Ramos (cell line): Measurements from ENCODE around the gene VIM.
"Not testable (repeated sequence)": the region's sequence is repeated elsewhere in the genome, so short reads cannot be mapped to it uniquely, and the experiment has no call there.

Source experiments
- in situ Hi-C: fragments of 300-500 bp; cut with MboI; formaldehyde crosslinking; loops from one replicate; pipeline ENCODE4 v1.14.3; 2022; ENCODE audit warnings: low sequenced_read_pairs; ENCODE audit not compliant: unreplicated experiment

Gene VIM

DNA sequence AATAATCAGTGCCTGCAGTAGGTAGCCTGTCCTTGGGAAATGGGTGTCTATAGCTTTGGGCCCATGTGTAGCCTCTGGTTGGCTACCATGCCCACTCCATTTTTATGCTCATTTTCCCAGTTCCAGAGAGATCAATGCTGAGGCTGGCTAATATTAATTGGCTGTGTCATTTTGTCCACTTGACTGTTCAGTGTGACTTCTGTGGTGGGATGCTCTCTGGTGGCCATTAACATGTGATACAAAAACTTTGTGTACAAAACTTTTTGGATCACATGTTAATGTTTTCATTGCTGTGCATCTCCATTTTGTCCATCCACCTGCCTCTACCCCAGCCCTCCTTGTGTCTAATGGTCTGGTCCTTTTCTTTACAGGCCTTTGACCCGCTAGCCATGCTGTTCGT, 22.7 kb downstream of the VIM start:
- in situ Hi-C loops, result no loop called here

DNA sequence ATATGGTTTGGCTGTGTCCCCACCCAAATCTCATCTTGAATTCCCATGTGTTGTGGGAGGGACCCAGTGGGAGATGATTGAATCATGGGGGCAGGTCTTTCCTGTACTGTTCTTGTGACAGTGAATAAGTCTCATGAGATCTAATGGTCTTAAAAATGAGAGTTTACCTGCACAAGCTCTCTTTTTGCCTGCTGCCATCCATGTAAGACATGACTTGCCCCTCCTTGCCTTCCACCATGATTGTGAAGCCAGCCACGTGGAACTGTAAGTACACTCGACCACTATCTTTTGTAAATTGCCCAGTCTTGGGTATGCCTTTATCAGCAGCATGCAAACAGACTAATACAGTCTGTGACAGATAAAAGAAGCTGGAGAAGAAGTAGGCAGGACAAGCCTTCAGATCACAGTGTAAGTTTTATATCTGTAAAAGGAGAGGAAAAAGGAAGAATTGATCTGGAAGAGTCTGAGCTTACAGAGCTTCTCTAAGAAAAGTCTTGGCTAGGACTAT, 26.6 kb downstream of the VIM start:
- in situ Hi-C loops, result loop anchor here (5.0 kb wide), 1 partner anchor 422 kb away; no protein-coding TSS in a partner anchor

DNA sequence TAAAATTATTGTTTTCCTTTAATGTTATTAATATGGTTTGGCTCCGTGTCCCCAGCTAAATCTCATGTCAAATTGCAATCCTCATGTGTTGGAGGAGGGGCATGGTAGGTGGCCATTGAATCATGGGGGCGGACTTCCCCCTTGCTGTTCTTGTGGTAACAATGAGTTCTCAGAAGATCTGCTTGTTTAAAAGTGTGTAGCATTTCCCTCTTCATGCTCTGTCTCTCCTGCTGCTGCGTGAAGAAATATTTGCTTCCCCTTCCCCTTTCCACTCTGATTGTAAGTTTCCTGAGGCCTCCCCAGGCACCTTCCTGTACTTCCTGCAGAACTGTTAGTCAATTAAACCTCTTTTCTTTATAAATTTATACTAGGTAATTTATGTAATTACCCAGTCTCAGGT, 27.5 kb downstream of the VIM start:
- in situ Hi-C loops, result loop anchor here (5.0 kb wide), 1 partner anchor 423 kb away; no protein-coding TSS in a partner anchor

DNA sequence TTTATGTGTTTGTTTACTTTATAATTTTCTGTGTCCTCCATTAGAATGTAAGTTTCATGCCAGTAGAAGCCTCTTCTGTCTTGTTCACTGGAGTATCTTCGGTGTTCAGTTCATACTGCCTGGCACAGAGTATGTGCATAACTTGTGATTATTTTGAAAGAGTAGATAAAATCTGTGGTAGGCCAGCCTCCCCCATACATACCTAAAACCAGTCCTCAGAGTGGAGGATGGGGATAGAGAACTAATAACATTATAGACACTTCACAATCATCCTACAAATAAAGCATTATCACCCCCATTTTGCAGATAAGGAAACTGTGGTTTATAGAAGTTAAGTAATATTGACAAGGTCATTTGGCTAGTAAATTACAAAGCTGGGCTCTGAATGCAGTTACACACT, 28.0 kb downstream of the VIM start:
- in situ Hi-C loops, result loop anchor here (5.0 kb wide), 1 partner anchor 424 kb away; no protein-coding TSS in a partner anchor

DNA sequence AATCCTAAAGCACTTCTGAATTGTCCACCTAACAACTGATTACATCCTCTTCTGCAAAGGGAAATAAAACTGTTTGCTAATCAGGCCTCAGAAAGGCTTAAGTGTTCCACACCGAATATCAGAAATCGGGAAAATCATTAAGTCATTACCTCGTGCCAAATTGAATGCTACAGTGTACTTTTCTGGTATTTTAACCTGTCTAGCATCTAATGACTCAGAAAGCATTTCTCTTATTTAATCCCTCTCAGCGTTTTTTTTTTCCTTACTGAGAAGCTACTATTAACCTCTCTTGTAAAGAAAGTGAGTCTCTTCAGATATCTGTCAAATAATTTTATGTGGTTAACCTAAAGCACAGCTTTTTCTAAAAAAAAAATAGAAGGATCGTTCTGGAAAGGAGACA, 28.6 kb downstream of the VIM start:
- in situ Hi-C loops, result loop anchor here (5.0 kb wide), 1 partner anchor 424 kb away; no protein-coding TSS in a partner anchor

DNA sequence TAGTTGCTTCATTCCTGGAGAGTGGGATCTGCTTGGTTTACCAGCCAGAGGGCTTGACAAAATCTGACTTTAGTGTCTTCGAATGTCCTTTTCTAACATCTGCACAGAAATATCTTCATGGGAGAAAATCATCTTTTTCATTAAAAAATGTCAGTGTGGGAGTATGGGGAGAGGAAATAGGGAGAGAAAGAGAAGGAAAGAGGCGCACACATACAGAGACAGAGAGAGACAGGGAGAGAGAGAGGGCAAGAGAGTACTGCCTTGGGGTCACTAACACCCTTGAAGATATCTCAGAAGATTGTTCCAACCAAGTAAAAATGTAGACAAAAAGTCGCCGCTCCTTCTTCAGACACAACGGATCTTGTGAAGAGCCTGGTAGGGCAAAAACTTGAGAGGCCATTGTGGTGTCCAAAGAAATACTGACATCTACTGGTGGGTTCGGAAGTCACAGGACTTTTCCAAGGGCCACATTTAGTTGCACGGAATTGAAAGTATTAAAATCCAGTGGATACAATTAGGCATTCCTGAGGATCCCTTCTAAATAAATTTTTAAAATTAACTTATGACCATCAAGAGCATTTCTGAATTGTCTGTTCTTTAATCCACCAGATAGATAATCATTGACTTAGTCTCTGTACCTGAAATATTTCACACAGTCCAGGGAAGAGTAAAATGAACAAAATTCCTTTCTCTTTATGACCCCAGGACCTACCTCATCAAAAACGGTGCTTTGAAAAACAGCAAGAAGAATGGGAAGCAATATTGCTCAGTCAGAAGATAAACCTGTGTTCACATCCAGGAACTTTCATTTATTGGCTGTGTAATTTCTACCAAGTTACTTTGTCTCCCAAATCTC, 29.7 kb downstream of the VIM start:
- in situ Hi-C loops, result loop anchor here (5.0 kb wide), 1 partner anchor 425 kb away; no protein-coding TSS in a partner anchor

DNA sequence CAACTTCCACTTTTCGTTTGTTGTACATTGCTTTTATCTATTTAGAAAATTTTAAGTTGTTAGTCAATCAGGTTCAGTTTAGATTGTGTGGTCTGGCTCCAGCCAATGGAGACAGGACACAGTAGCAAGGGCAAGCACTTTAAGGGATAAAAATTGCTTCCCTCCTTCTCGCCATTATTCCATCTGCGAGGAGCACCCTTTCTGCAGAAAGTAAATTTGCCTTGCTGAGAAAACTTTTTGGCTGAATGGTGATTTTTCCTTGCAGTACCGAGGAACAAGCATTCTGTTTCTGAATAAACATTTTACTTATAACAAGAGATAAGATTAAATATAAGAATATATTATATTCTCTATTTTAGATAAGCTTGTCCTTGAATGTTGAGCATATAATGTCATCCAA, 34.5 kb downstream of the VIM start:
- in situ Hi-C loops, result no loop called here

DNA sequence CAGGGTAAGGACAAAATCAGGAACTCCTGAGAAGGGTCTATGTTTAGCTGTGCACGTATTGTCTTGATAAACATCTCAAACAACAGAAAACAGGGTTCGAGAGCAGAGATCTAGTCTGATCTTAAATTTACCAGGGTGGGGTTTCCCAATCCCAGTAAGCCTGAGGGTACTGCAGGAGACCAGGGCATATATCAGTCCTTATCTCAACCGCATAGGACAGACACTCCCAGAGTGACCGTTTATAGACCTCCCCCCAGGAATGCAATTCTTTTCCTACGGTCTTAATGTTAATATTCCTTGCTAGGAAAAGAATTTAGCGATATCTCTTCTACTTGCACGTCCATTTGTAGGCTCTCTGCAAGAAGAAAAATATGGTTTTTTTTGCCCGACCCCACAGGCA, 35.5 kb downstream of the VIM start:
- in situ Hi-C loops, result no loop called here

DNA sequence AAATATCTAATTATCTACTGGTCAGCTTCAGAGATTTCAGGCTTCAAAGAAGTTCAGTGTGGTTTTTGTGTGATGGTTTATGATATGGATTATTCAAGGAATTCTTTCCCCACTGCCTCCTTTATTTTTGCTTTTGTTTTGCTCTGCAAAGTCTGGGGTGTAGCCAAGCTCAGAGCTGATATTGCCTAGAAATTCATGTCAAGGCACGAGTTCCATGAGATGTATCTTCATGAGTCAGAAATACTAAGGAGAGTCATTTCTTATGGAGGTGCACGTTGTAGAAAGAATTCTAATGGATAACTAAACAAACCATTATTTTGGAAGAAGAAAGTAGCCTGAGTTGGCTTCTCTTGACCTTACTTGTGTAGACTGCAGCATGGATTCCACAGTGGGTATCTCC, 37.4 kb downstream of the VIM start:
- in situ Hi-C loops, result no loop called here

DNA sequence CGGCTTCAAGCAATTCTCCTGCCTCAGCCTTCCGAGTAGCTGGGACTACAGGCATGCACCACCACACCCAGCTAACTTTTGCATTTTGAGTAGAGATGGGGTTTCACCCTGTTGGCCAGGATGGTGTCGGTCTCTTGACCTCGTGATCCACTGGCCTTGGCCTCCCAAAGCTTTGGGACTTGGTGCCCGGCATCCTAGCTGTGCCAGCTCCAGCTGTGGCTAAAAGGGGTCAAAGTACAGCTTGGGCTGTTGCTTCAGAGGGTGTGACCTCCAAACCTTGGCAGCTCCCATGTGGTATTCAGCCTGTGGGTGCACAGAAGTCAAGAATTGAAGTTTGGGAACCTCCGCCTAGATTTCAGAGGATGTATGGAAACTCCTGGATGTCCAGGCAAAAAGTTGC, 38.5 kb downstream of the VIM start:
- in situ Hi-C loops, result not testable (repeated sequence)

DNA sequence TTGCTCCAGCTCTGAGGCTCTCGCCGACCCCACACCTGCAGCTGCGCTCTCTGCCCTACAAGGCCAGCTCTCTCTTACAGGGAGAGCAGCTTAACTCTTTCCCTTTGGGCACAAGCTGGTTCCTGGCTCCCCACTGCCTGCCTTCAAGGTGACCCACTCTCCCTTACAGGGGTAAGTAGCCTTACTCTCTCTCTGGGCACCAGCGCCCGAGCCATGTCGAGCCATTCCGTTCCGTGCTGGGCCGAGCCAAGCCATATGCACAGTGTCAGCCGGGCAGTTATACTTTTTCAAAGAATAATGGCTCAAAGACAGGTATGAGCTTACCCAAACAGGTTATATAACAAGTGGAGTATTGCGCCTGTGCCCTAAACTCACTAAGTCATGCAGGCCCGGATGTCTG, 44.6 kb downstream of the VIM start:
- in situ Hi-C loops, result no loop called here

DNA sequence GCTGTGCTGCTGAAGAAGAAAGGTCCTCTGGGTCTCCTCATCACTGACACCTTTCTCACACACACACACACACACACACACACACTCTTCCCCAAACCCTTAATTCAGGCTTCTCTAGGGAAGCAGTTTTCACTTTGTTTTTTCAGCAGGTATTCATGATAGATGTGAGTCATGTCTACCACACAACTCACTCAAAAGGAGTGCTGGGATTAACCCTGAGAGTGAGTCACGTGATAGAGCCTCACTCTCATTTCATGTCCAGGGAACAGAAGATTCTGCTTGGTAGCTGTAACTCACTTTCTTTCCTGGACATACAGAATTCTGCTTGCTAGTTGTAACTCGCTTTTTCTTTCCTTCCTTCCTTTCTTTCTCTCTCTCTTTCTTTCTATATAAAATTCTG, 45.4 kb downstream of the VIM start:
- in situ Hi-C loops, result no loop called here

DNA sequence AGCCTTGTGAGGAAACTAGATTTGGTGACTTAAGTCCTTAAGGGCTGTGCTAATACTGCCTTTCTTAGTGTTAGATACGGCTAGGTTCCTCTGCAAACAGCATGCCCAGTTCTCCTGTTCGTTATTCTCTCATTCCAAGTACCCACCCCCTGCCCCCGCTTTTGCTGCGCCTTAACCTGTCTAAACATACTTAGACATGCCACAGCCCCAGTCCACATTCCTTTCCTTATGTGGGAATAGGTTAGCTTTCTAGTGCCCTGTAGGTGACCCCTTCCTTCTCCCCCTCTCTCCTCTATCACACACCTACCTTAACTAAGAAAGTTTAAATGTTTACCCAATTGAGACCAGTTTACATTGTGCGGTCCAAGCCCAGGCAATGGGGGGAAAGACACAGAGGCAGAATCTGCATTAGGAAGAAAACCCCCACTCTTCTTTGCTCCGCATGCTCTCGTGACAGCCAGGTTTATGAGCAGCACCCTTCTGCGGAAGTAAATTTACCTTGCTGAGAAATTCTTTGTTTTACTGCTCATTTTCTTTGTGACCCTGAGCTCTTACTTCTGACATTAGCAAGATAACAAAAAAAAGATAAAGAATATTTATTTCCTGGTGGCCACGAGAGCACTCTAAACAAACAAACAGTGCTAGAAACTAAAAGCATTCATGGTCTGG, 48.8 kb downstream of the VIM start:
- in situ Hi-C loops, result no loop called here

DNA sequence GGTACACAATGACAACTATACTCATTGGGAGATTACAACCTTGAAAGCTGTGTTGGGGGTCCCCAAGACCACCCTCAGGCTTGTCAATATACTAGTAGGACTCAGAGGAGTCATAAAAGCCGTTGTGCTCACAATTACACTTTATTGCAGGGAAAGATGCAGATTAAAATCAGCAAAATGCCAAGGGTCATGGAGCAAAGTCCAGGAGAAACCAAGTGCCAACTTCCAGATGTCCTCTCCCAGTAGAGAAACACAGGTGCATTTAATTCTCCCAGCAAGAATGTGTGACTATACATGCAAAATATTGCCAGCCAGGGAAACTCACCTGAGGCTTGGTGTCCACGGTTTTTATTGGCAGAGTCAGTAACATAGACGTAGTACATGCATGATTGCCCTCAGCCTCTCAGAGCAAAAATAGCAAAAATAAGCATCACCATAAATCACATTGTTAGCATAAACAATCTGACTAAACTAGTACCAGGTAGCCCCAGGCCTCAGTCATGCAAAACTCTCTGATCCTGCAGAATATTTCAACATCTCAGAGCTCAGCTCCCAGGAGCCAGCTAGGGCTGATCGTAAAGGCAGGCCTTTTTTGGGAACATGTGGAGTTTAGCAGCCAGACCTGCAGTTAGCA, 50.7 kb downstream of the VIM start:
- in situ Hi-C loops, result no loop called here

DNA sequence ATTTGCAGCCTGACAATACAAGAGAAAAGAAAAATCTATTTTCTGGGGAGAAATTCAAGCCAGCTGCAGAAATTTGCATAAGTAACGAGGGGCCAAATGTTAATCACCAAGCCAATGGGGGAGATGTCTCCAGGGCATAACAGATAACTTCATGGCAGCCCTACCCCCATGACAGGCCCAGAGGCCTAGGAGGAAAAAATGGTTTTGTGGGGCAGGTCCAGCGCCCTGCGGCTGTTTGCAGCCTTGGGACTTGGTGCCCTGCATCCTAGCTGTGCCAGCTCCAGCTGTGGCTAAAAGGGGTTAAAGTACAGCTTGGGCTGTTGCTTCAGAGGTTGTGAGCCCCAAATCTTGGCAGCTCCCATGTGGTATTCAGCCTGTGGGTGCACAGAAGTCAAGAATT, 54.3 kb downstream of the VIM start:
- in situ Hi-C loops, result no loop called here

DNA sequence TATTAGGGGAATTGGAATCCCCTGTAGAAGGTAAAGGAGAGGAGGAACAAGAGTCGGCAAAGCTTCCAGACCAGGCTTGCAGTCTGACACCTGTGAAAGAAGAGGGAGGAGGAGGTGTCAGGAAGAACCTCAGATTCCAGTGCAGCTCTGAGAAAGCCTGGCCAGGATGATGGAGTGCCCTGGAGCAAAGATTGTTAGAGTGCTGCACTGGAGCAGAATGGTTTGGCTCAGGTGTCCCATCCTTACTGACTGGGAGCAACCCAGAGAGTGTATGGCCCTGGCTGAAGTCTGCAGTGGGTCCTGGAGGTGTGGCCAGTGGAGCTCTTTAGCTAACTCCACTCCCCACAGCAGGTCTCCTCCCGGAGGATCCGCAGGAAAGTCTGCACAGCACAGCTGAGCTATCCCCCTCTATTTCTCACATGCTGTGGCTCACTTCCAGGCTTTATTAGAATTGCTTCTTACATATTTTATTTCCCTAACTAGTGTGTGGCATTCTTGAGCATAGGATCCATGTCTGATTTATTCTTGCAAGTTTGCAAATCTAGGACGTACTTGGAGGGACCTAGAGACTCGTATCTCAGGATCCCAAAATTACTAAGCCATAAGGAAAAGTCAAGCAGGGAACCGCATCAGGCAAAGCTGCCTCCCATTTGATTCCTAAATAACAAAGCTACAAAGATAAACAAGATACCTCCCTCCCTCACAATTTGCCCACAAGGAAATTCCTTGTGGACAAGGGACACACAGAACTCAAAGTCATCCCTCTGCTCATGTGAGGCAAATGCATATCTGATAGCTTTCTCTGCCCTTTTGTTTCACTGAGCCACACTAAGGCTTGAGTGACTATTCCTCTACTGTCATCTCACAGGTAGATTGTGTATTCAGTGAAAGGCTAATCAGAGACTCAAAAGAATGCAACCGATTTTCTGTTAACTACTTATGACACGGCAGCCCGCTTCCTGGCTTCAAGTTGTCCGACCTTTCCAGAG, 58.8 kb downstream of the VIM start:
- in situ Hi-C loops, result no loop called here
